ENCODE results near the gene CYP2S1.
"Not testable (repeated sequence)": the region's sequence is repeated elsewhere in the genome, so short reads cannot be mapped to it uniquely, and the experiment has no call there.

CYP2S1 gene

GRCh38 chr19:41228486-41228885, 35.5 kb downstream of the CYP2S1 start:
- Histone ChIP-seq H3K27ac (ENCODE audit: low read depth, low read length, severe bottlenecking) (no peak overlapping the region), H3K36me3 (ENCODE audit: control insufficient read depth, insufficient read depth, low read length) (peaks cover 78% of the 10 kb centered on the region), H3K4me3 (ENCODE audit: extremely low read depth, insufficient read depth, low read length, poor library complexity, severe bottlenecking) (no peak overlapping the region), H3K4me1 (ENCODE audit: control insufficient read depth, insufficient read depth, low read length, poor library complexity, severe bottlenecking) (peaks cover 36% of the 10 kb centered on the region), H3K9me3 (ENCODE audit: control insufficient read depth, low read length) (no peaks in the 10 kb centered on the region)
- WGBS, 2 experiments (ENCODE audit: insufficient coverage in 2 of 2) = 89 to 100% methylated on average over 1 of the region's 3 CpGs

GRCh38 chr19:41229338-41229737, 36.3 kb downstream of the CYP2S1 start:
- H3K27ac ChIP-seq (ENCODE audit: low read depth, low read length, severe bottlenecking); H3K9me3 ChIP-seq (ENCODE audit: control insufficient read depth, low read length); H3K4me3 ChIP-seq (ENCODE audit: extremely low read depth, insufficient read depth, low read length, poor library complexity, severe bottlenecking): not testable (repeated sequence)
- H3K36me3 ChIP-seq (ENCODE audit: control insufficient read depth, insufficient read depth, low read length) = peaks cover 81% of the 10 kb centered on the region
- WGBS, 2 experiments (ENCODE audit: insufficient coverage in 2 of 2) = 93 to 94% methylated on average over 3 to 4 of the region's 5 CpGs
- H3K4me1 ChIP-seq (ENCODE audit: control insufficient read depth, insufficient read depth, low read length, poor library complexity, severe bottlenecking) = peaks cover 28% of the 10 kb centered on the region

- WGBS, 2 experiments (ENCODE audit: insufficient coverage in 2 of 2) = 88 to 100% methylated on average over 2 to 3 of the region's 3 CpGs
- H3K36me3 ChIP-seq (ENCODE audit: control insufficient read depth, insufficient read depth, low read length) = peaks cover 82% of the 10 kb centered on the region
- no peak overlapping the region for H3K27ac ChIP-seq (ENCODE audit: low read depth, low read length, severe bottlenecking)
- no peaks in the 10 kb centered on the region for H3K9me3 ChIP-seq (ENCODE audit: control insufficient read depth, low read length)
- H3K4me3 ChIP-seq (ENCODE audit: extremely low read depth, insufficient read depth, low read length, poor library complexity, severe bottlenecking) = no peak overlapping the region
- peaks cover 19% of the 10 kb centered on the region for H3K4me1 ChIP-seq (ENCODE audit: control insufficient read depth, insufficient read depth, low read length, poor library complexity, severe bottlenecking)
Measured at GRCh38 chr19:41230067-41230857, 37.2 kb downstream of the CYP2S1 start.

GRCh38 chr19:41232686-41233085, 39.7 kb downstream of the CYP2S1 start:
- Histone ChIP-seq H3K4me1 (ENCODE audit: control insufficient read depth, insufficient read depth, low read length, poor library complexity, severe bottlenecking) (peaks cover 4% of the 10 kb centered on the region), H3K27ac (ENCODE audit: low read depth, low read length, severe bottlenecking) (no peak overlapping the region), H3K9me3 (ENCODE audit: control insufficient read depth, low read length) (no peaks in the 10 kb centered on the region), H3K36me3 (ENCODE audit: control insufficient read depth, insufficient read depth, low read length) (peaks cover 94% of the 10 kb centered on the region), H3K4me3 (ENCODE audit: extremely low read depth, insufficient read depth, low read length, poor library complexity, severe bottlenecking) (no peak overlapping the region)
- 86 to 91% methylated on average over 8 of the region's 8 CpGs for WGBS, 2 experiments (ENCODE audit: insufficient coverage in 2 of 2)

GRCh38 chr19:41233748-41234240, 40.8 kb downstream of the CYP2S1 start:
- Histone ChIP-seq H3K27ac (ENCODE audit: low read depth, low read length, severe bottlenecking) (no peak overlapping the region), H3K36me3 (ENCODE audit: control insufficient read depth, insufficient read depth, low read length) (peaks cover 94% of the 10 kb centered on the region), H3K4me1 (ENCODE audit: control insufficient read depth, insufficient read depth, low read length, poor library complexity, severe bottlenecking) (peaks cover 4% of the 10 kb centered on the region), H3K9me3 (ENCODE audit: control insufficient read depth, low read length) (no peaks in the 10 kb centered on the region), H3K4me3 (ENCODE audit: extremely low read depth, insufficient read depth, low read length, poor library complexity, severe bottlenecking) (no peak overlapping the region)
- WGBS, 2 experiments (ENCODE audit: insufficient coverage in 2 of 2) = 100% methylated on average over 3 to 4 of the region's 4 CpGs

GRCh38 chr19:41234512-41235168, 41.6 kb downstream of the CYP2S1 start:
- Histone ChIP-seq H3K4me1 (ENCODE audit: control insufficient read depth, insufficient read depth, low read length, poor library complexity, severe bottlenecking) (no peaks in the 10 kb centered on the region), H3K4me3 (ENCODE audit: extremely low read depth, insufficient read depth, low read length, poor library complexity, severe bottlenecking) (no peak overlapping the region), H3K36me3 (ENCODE audit: control insufficient read depth, insufficient read depth, low read length) (peaks cover 97% of the 10 kb centered on the region), H3K27ac (ENCODE audit: low read depth, low read length, severe bottlenecking) (no peak overlapping the region), H3K9me3 (ENCODE audit: control insufficient read depth, low read length) (no peaks in the 10 kb centered on the region)
- WGBS, 2 experiments (ENCODE audit: insufficient coverage in 2 of 2) = 95% methylated on average over 5 to 6 of the region's 8 CpGs

GRCh38 chr19:41235480-41235879, 42.5 kb downstream of the CYP2S1 start:
- WGBS, 2 experiments (ENCODE audit: insufficient coverage in 2 of 2) = 90 to 100% methylated on average over 1 to 2 of the region's 4 CpGs
- Histone ChIP-seq H3K36me3 (ENCODE audit: control insufficient read depth, insufficient read depth, low read length) (peaks cover 97% of the 10 kb centered on the region), H3K9me3 (ENCODE audit: control insufficient read depth, low read length) (no peaks in the 10 kb centered on the region)

GRCh38 chr19:41238244-41238643, 45.2 kb downstream of the CYP2S1 start:
- WGBS, 2 experiments (ENCODE audit: insufficient coverage in 2 of 2) = 94 to 96% methylated on average over 5 to 8 of the region's 10 CpGs
- no peaks in the 10 kb centered on the region for H3K4me1 ChIP-seq (ENCODE audit: control insufficient read depth, insufficient read depth, low read length, poor library complexity, severe bottlenecking)

More at GRCh38 chr19:41235480-41235879, 42.5 kb downstream of the CYP2S1 start:
- Histone ChIP-seq H3K4me3 (ENCODE audit: extremely low read depth, insufficient read depth, low read length, poor library complexity, severe bottlenecking) (no peak overlapping the region), H3K4me1 (ENCODE audit: control insufficient read depth, insufficient read depth, low read length, poor library complexity, severe bottlenecking) (no peaks in the 10 kb centered on the region), H3K27ac (ENCODE audit: low read depth, low read length, severe bottlenecking) (no peak overlapping the region)

GRCh38 chr19:41239363-41239762, 46.3 kb downstream of the CYP2S1 start:
- H3K27ac ChIP-seq (ENCODE audit: low read depth, low read length, severe bottlenecking) = no peak overlapping the region
- H3K4me3 ChIP-seq (ENCODE audit: extremely low read depth, insufficient read depth, low read length, poor library complexity, severe bottlenecking) = no peak overlapping the region
- H3K4me1 ChIP-seq (ENCODE audit: control insufficient read depth, insufficient read depth, low read length, poor library complexity, severe bottlenecking) = no peaks in the 10 kb centered on the region
- H3K9me3 ChIP-seq (ENCODE audit: control insufficient read depth, low read length) = no peaks in the 10 kb centered on the region
- H3K36me3 ChIP-seq (ENCODE audit: control insufficient read depth, insufficient read depth, low read length) = peaks cover 99% of the 10 kb centered on the region
- 97 to 98% methylated on average over 9 of the region's 9 CpGs for WGBS, 2 experiments (ENCODE audit: insufficient coverage in 2 of 2)

More at GRCh38 chr19:41238244-41238643, 45.2 kb downstream of the CYP2S1 start:
- Histone ChIP-seq H3K4me3 (ENCODE audit: extremely low read depth, insufficient read depth, low read length, poor library complexity, severe bottlenecking) (no peak overlapping the region), H3K36me3 (ENCODE audit: control insufficient read depth, insufficient read depth, low read length) (peaks cover 99% of the 10 kb centered on the region), H3K27ac (ENCODE audit: low read depth, low read length, severe bottlenecking) (no peak overlapping the region), H3K9me3 (ENCODE audit: control insufficient read depth, low read length) (no peaks in the 10 kb centered on the region)

- Histone ChIP-seq H3K4me3 (ENCODE audit: extremely low read depth, insufficient read depth, low read length, poor library complexity, severe bottlenecking) (no peak overlapping the region), H3K36me3 (ENCODE audit: control insufficient read depth, insufficient read depth, low read length) (peaks cover 100% of the 10 kb centered on the region), H3K4me1 (ENCODE audit: control insufficient read depth, insufficient read depth, low read length, poor library complexity, severe bottlenecking) (no peaks in the 10 kb centered on the region), H3K27ac (ENCODE audit: low read depth, low read length, severe bottlenecking) (no peak overlapping the region), H3K9me3 (ENCODE audit: control insufficient read depth, low read length) (no peaks in the 10 kb centered on the region)
- WGBS, 2 experiments (ENCODE audit: insufficient coverage in 2 of 2) = 94 to 98% methylated on average over 2 of the region's 2 CpGs
Measured at GRCh38 chr19:41239961-41240574, 47.0 kb downstream of the CYP2S1 start.

All from mesodermal cell (in vitro differentiated cells).